HFFc6 (cell line): Measurements from ENCODE around the gene GJA10. TPM values are rescaled to one million over a fixed set of nuclear protein-coding genes. Genes with fewer than 3 reads are reported as not detected.

Source experiments
- DNase-seq: peaks from one replicate; pipeline ENCODE4 v3.0.0-alpha.2; 2018
- H3K27ac Mint-ChIP-seq: 2 replicates; pipeline ENCODE4 v1.8.0; 2020; ENCODE audit warnings: mild to moderate bottlenecking, mixed read lengths
- H3K27me3 Mint-ChIP-seq: 2 replicates; pipeline ENCODE4 v1.8.0; 2021; ENCODE audit warnings: mild to moderate bottlenecking, moderate library complexity, mixed read lengths; ENCODE audit not compliant: insufficient read depth
- H3K36me3 Mint-ChIP-seq: 2 replicates; pipeline ENCODE4 v1.8.0; 2021; ENCODE audit warnings: low read depth, mixed read lengths
- H3K4me1 Mint-ChIP-seq: 2 replicates; pipeline ENCODE4 v1.8.0; 2020; ENCODE audit warnings: low read depth, mixed read lengths
- H3K4me3 Mint-ChIP-seq: 2 replicates; pipeline ENCODE4 v1.8.0; 2020; ENCODE audit warnings: mild to moderate bottlenecking, moderate library complexity, mixed read lengths
- H3K9me3 Mint-ChIP-seq: 2 replicates; pipeline ENCODE4 v1.8.0; 2020; ENCODE audit warnings: mild to moderate bottlenecking, mixed read lengths
- CTCF ChIP-seq: fragments of 200-600 bp; sonication (generic); IDR thresholded peaks from 2 replicates; pipeline ENCODE4 v1.5.0; 2021; ENCODE audit warnings: antibody characterized with exemption, mild to moderate bottlenecking
- total RNA-seq, 6 experiments: library from RNA; stranded (reverse); fragmentation: NEBNext Ultra II Directional; extraction: Animal tissue kit (Norgen Biotek cat#: 25700); gene quantifications; 2 replicates in 1 of 6; 3 replicates in 5 of 6; pipeline ENCODE4 v1.2.3, GENCODE V29; 2021

Gene GJA10
- total RNA-seq, 6 experiments from 2014 or later: not detected

GRCh38 chr6:89910902-89911240, 16.6 kb downstream of the GJA10 start:
- H3K9me3 Mint-ChIP-seq: no peaks in the 10 kb centered on the region
- H3K27me3 Mint-ChIP-seq: peaks cover 14% of the 10 kb centered on the region
- no peak for TF ChIP-seq CTCF
- H3K4me1 Mint-ChIP-seq: no peaks in the 10 kb centered on the region
- H3K27ac Mint-ChIP-seq: no peak overlapping the region
- no peak for DNase-seq
- H3K36me3 Mint-ChIP-seq: no peaks in the 10 kb centered on the region
- no peak overlapping the region for H3K4me3 Mint-ChIP-seq

GRCh38 chr6:89916136-89916920, 22.1 kb downstream of the GJA10 start:
- Mint-ChIP-seq H3K27me3 (peaks cover 6% of the 10 kb centered on the region), H3K4me3 (no peak overlapping the region), H3K27ac (no peak overlapping the region), H3K36me3 (no peaks in the 10 kb centered on the region), H3K4me1 (no peaks in the 10 kb centered on the region), H3K9me3 (no peaks in the 10 kb centered on the region; the same call in 1 of the 2 replicates)
- no peak for TF ChIP-seq CTCF
- DNase-seq: no peak

- H3K27me3 Mint-ChIP-seq: peaks cover 4% of the 10 kb centered on the region
- no peak overlapping the region for H3K27ac Mint-ChIP-seq
- no peak overlapping the region for H3K4me3 Mint-ChIP-seq
- no peaks in the 10 kb centered on the region for H3K36me3 Mint-ChIP-seq
- H3K4me1 Mint-ChIP-seq: no peaks in the 10 kb centered on the region
- TF ChIP-seq CTCF: no peak
- no peak for DNase-seq
- no peaks in the 10 kb centered on the region; the same call in 1 of the 2 replicates for H3K9me3 Mint-ChIP-seq
These were observed 22.9 kb downstream of the GJA10 start for GRCh38 chr6:89917216-89917615.

GRCh38 chr6:89917801-89918366, 23.6 kb downstream of the GJA10 start:
- DNase-seq: no peak
- H3K4me3 Mint-ChIP-seq: no peak overlapping the region
- H3K9me3 Mint-ChIP-seq: no peaks in the 10 kb centered on the region; the same call in 1 of the 2 replicates
- H3K27ac Mint-ChIP-seq: no peak overlapping the region
- peaks cover 5% of the 10 kb centered on the region for H3K27me3 Mint-ChIP-seq
- no peak for TF ChIP-seq CTCF
- H3K36me3 Mint-ChIP-seq: no peaks in the 10 kb centered on the region
- no peaks in the 10 kb centered on the region for H3K4me1 Mint-ChIP-seq

GRCh38 chr6:89921197-89921596, 26.9 kb downstream of the GJA10 start:
- Mint-ChIP-seq H3K27ac (no peak overlapping the region), H3K4me3 (no peak overlapping the region), H3K4me1 (no peaks in the 10 kb centered on the region), H3K27me3 (peaks cover 12% of the 10 kb centered on the region), H3K9me3 (no peaks in the 10 kb centered on the region; the same call in 1 of the 2 replicates), H3K36me3 (no peaks in the 10 kb centered on the region)
- DNase-seq: no peak
- no peak for TF ChIP-seq CTCF
